Gastrocnemius medialis (tissue), 4 donors: ENCODE data around the gene CRACDL.

Source experiments
- CTCF ChIP-seq, 5 experiments: fragments of 450-650 bp in 3 of 5; fragments of 200-600 bp in 2 of 5; sonication (generic) in 2 of 5; IDR thresholded peaks in 4 of 5; conservative IDR thresholded peaks in 1 of 5; 1 replicate in 4 of 5; 2 replicates in 1 of 5; pipeline ENCODE4 v1.5.1; 2016 to 2019; ENCODE audit warnings: antibody characterized with exemption in 5 of 5, mild to moderate bottlenecking in 3 of 5, moderate library complexity in 3 of 5
- POLR2A ChIP-seq, 2 donors: fragments of 450-650 bp; IDR thresholded peaks; one replicate each; pipeline ENCODE4 v1.6.1; 2017; ENCODE audit warnings: antibody characterized with exemption in 2 of 2, mild to moderate bottlenecking in 2 of 2, moderate library complexity in 2 of 2

- TF ChIP-seq POLR2A (IDR thresholded peaks at IDR 0.05): no peak
- no peak for TF ChIP-seq CTCF (IDR thresholded peaks at IDR 0.05 in 4 of 5, conservative IDR thresholded peaks at IDR 0.05 in 1 of 5)
Measured at GRCh38 chr2:98911376-98912154, 24.5 kb downstream of the CRACDL start.
